NCI-H526 treated with DMSO at 0.1 percent for 48 hours (cell line): ENCODE data around the gene ZNF618.

Experiments used
- DNase-seq: peaks from one replicate; lab custom pipeline; 2025; lab: John Stamatoyannopoulos, UW

Gene ZNF618

GRCh38 chr9:113876151-113876992 lies at the start of gene ZNF618:
TSS of gene ZNF618 (plus strand) at chr9:113876309. CDS start at chr9:113876381, 72 bp downstream.
- DNase-seq: no peak

- DNase-seq: no peak
Measured at GRCh38 chr9:113828221-113828620, 47.9 kb upstream of the ZNF618 start.

GRCh38 chr9:113837334-113837733 lies 38.8 kb upstream of the ZNF618 start:
- DNase-seq: no peak

GRCh38 chr9:113842086-113842485 lies 34.0 kb upstream of the ZNF618 start:
- no peak for DNase-seq

- no peak for DNase-seq
Measured at GRCh38 chr9:113844466-113844865, 31.6 kb upstream of the ZNF618 start.

GRCh38 chr9:113851359-113851758 lies 24.8 kb upstream of the ZNF618 start:
- no peak for DNase-seq

- no peak for DNase-seq
Measured at GRCh38 chr9:113851873-113852272, 24.2 kb upstream of the ZNF618 start.

- DNase-seq: no peak
Measured at GRCh38 chr9:113853333-113853732, 22.8 kb upstream of the ZNF618 start.

GRCh38 chr9:113854310-113854709 lies 21.8 kb upstream of the ZNF618 start:
- DNase-seq: no peak

- DNase-seq: no peak
Measured at GRCh38 chr9:113857875-113858274, 18.2 kb upstream of the ZNF618 start.

GRCh38 chr9:113858282-113858681 lies 17.8 kb upstream of the ZNF618 start:
- no peak for DNase-seq

GRCh38 chr9:113863345-113863744 lies 12.8 kb upstream of the ZNF618 start:
- DNase-seq: no peak

GRCh38 chr9:113868501-113868900 lies 7.6 kb upstream of the ZNF618 start:
- no peak for DNase-seq

GRCh38 chr9:113872485-113873143 lies 3.5 kb upstream of the ZNF618 start:
- DNase-seq: no peak

- DNase-seq: no peak
Measured at GRCh38 chr9:113873446-113873845, 2.7 kb upstream of the ZNF618 start.

- no peak for DNase-seq
Measured at GRCh38 chr9:113873926-113874325, 2.2 kb upstream of the ZNF618 start.

- DNase-seq: no peak
Measured at GRCh38 chr9:113875459-113876150, 504 bp upstream of the ZNF618 start.

- DNase-seq: no peak
Measured at GRCh38 chr9:113876993-113877368, 872 bp downstream of the ZNF618 start.

GRCh38 chr9:113879318-113879717 lies 3.2 kb downstream of the ZNF618 start:
- no peak for DNase-seq

- DNase-seq: no peak
Measured at GRCh38 chr9:113879911-113880310, 3.8 kb downstream of the ZNF618 start.

- no peak for DNase-seq
Measured at GRCh38 chr9:113882181-113882580, 6.1 kb downstream of the ZNF618 start.

- DNase-seq: no peak
Measured at GRCh38 chr9:113882636-113883164, 6.6 kb downstream of the ZNF618 start.
